Activated CD4-positive, CD25-positive, alpha-beta regulatory T cell (primary cell): ENCODE measurements around the gene PCSK7.
A peak's percentile ranks its signal among the peaks of the same experiment; 100 is the strongest.

Experiments used
- DNase-seq, 4 experiments: peaks; one replicate each; lab custom pipeline; 2025; lab: John Stamatoyannopoulos, UW

Gene PCSK7

DNA sequence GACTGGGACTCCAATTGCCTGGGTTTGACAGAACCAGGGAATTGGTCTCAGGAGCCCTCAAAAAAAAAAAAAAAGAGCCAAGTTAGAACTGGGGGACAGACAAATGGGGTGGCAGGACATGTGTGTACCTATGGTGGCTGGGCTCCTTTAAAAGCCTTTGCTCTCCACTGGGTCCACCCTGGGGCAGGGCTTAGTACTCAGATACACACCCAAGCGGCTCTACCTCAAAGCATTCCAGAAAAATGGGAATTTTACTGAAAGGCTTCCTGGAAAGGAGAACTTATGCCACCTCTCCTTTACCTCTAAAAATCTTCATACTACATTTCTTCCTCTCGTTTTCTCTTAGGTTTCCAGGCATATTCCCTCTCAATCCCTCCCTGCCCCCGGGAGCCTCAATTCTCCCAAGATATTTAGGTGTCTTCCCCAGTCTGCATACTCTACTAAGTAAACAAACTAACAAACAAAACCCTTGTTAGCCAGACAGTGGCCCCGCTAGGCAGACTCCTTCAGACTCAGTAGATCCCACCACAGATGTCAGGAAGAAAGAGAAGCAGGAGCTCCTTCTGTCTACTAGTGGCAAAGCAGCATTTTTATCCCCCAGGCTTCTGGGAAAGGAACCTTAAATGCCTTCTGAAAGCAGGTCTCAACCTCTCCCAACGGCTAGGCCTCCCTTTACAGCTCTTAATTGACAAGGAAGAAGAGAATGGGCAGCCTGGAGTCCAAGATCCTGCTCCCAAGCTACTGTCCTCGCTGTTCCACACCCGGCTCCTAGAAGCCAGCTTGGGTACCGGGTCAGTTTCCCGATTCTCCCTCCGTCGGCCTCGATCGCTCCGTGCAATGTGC, 653 bp downstream of the PCSK7 start:
- DNase-seq: no peak

DNA sequence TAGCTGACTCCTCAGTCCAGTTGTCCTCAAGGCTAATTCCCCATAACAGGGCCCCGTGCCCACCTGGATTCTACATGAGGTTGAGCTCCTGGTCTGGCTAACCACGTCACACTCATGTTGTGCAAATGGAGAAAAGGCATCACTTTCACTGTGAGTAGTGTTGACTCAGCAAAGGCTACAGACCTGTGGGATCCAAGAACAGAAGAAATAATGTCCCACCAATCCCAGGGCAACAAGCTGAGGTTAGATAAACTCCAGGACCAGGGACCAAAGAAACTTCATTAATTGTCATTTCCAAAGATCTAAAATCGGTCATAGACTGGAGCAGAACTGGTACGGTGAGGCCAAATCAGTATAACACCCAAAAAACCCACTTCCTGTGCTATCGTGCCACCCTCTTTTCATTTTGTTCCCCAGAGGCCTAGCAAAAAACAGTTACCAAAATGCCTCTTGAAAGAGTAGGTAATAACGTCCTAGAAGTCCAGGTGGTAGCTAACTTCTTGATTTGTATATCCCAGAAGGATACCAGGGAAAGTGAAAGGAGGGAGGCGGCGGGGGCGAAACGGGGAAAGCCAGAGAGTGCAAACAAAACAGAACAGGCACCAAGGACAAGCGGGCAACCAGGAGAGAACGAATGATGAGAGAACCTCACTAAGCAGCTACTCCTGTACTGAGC, 1.4 kb downstream of the PCSK7 start:
- DNase-seq: peak in 2 of 4 experiments; percentile 9 to 17

DNA sequence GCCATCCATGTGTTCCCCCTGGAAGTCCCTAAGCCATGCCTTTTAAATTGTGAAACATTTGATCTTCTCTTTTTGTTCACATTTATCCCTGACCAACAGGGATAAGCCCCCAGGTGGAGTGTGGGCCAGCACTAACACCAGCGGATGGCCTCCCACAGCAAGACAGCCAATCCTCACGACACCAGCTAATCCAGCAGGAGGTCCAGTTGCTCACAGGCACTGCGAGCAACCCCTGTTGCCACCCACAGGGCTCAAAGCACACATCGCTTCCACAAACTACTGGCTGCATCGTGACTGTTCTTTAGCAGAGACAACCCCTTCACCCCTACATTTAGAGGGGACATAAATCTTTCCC, 2.0 kb downstream of the PCSK7 start:
- DNase-seq: no peak

DNA sequence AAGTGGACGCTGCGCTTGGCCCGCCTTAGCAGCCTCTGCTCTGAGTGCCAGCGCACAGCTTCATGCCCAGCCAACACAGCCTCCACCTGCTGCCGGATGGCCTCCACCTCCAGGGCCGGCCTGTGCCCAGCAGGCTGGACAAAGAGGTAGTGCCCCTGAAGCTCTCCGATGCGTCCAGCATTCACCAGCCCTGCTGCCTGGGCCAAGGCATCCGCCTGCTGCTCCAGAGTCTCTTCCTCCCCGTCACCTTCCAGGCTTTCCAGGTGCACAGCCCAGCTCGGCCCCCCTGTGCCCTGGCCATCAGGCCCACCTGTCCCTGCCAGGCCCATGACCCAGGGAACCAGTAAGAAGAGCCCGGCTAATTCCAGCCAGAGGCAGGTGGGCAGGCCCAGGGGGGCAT, 2.5 kb downstream of the PCSK7 start:
- no peak for DNase-seq

DNA sequence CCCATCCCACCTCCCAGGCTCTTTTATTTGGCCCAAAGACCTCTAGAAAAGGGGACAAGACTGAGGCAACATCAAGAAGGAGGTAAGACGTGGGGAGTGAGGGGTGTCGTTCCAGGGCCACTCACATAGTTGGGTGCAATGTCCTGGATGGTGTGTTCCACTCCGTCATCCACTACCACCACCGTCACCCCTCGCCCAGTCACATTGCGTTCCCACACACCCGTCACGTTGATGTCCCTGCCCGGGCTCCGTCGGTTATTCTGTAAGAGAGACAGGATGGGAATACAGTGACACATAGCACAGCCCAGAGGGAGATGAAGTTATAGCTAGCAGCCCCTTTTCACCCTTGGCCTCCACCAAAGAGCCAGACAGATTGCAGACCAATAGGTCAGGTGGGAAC, 3.8 kb downstream of the PCSK7 start:
- DNase-seq: no peak

DNA sequence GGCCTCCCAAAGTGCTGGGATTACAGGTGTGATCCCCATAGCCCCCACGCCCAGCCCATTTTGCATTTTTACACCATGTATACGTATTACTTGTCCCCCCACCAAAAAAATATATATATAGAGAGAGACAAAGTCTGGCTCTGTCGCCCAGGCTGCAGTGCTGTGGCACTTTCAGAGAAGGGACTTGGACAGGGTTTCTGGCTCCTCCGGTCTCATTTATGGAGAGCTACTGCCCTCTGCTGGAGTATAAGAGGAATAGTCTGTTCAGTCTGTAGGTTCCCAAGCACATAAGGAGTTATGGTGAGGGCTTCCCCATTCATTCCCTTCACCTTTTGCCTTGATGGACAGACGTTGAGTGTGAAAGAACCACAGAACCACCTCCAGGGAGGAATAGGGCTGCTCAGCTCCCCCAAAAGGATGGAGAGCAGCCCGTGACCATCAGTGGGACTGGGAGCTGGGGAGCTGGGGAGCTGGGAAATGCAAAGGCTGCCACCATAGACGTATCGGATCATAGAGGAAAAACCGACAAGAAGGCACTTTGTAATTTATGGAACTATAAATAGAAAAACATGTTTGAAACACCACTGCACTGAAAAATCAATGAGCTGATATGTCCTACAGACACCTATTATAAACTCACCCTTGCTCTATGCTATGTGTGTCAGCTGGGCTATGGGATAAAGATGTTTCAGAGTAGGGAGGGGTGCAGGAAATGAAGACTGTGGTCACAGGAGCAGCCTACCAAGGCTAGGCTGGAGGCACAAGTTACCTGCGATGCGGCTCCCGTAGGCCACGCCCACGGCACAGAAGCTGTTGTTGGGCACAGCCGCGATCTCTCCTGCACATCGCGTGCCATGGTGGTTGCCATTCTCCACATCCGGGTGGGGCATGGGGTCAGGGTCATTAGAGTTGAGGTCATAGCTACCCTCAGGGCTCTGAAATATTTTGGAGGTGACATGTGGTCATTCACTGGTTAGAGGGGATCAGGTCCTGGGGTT, 5.2 kb downstream of the PCSK7 start:
- no peak for DNase-seq

DNA sequence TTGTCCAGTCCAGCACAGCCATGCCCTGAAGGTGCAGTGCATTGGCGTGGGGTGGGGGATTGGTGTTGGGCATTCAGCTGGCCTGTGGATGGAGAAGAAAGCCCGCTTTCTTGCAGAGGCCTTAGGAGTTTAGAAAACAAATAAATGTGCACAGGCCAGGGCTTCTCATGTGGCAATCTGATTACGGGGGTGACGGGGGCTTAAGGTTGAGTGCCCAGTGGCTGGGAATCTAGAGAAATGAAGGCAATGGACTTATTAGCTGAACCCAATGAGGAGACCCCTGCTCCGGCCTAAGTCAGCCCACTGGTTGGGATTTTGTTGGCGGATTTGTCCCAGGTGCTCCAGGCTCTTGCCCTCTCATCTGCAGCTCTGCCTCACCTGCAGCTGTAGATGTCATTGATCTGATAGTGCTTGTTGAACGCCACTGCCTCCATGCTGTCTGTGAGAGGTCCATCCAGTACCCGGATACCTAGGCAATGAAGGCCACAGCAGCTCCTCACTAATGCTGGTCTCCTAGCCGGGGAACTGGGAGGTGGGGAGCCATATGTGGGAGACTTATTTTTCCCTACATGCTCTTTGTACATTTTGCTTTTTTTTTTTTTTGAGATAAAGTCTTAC, 6.2 kb downstream of the PCSK7 start:
- DNase-seq: no peak

DNA sequence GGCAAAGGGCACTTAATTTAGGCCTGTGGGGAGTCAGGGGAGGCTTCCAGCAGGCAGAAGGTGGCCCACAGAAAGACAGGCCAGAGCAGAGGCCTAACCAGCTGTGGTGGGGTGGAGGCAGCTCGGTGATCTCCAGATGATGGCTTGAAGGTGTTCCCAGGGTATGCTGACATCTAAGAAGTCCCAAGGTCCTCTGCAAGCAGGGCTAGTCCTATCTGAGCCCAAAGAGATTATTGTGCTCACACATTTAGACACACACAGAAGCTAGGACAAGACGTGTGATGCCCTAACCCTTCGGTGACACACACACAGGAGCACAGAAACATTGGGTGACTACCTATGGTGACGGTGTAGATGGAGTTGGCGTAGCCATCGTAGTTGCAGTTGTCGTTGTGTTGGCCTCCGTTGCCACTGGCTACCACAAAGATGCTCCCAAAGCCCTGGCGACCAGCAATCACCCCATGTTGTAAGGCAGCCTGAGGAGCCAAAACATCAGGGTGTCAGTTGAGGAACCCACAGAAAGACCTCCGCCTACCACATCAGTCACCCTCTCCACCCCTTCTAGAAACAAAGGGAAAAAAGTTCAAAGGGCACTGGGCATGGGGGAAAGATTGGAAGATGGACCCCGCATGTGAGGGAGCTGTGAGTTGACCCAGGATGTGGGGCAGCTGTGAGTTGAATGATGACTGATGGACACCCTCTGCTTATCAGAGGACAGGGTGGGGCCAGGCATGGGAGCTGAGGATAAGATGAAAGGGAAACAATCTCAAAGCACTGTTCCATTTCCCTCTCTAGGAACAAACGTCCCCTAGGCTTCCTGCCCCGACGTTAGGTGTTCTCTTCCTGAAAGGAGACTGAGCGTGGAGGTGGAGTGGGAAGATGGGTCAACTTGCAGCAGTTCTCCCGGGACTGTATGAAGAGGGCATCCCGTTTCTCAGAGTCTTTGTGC, 7.9 kb downstream of the PCSK7 start:
- no peak for DNase-seq

DNA sequence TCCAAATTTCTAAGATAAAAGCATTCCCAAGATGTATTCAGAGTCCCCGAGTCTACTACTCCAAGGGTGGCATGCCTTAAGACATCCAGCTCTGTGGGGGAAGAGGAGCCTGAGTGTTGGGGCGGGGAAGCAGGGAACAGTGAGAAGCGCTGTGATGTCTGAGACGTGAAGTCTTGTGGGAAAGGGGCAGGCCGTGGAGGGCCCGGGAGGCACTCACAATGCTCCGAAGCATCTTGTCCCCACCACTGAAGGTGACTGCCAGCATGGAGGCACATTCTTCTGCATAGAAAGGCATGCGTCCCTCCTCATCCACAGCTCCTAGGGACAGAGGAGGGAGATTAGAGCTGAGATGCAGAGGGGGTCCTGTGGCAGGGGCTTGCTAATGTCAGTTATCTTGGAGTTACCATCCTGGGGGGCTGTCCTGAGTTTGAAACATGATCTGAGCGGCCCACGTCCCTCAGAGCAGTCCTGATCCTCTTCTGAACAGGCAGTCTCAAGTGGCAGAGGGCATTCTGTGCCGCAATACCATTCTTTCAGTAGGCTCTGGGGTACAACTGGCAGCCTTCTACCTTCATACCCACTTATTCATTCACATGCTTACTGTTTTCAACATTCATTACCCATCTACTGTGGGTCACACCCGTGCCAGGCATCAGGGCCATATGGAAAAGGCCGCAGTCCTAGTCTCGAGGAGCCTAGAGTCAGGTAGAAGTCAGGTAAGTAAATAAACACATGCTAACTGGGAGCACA, 8.7 kb downstream of the PCSK7 start:
- no peak for DNase-seq

DNA sequence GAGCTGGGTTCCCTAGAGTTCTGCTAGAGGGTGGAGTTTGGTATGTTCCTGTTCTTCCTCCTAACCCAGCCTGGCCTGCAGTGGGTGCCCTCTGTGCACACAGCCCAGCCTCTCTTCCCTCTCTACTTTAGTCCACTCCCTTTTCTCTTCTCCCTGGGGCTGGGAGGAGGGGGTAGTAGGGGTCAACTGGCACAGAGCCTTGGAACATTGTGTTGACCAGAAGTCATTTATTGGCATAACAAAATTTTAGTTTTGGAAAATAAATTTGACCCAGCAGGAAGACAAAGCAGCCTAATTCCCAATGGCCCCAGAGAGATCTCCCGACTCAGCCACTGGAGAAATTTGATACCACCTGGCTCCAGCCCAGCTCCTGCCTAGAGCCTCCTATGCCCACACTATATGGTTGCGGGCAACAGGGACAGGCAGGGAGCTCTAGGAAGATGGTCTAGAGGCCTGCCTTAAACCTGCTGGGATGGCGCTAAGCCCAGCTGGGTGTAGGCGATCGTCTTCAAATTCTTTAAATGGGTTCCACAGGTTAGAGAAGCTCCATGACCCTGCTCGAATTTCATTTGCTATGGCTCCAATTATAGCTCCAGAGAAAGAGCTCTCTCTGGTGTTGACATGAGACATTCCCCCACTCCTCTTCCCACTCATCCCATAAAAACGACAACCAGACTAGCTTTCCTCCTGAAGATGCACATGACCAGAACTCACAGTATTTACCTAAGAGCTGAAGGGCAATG, 9.9 kb downstream of the PCSK7 start:
- DNase-seq: no peak

DNA sequence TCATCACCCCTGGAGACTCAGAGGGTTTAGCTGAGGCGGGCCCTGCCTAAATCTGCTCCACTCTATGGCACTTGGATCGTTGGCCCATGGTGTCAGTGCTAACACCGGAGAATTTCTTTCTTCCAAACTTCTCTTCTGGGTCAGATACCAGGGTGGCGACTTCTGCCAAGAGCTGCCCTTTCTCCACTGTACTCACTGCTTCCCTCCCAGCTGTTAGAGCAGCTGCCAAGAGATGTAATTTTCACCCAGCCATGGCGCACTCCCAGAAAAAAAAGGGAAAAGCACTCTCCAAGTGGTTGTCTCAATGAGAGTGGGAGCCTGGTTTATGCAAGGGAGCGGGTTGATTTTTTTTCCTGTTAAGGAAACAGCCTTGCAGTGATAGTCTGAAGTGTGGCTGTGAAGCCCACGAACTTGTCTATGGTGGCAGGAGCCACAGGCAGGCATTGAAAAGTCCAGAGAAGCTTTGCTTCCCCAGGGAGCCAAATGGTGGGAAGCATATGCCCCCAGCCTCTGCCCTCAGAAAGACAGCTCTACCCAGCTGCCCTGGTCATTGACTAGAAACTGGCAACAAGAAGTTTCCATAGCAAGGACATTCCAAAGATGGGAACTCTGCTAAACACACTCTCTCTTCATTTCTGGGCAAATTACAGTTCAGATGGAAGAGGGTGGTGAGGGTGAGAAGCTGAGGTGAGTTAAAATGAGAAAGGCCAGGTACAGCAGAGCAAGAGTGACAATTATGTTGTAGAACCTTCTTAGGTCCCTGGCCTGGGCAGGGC, 10.7 kb downstream of the PCSK7 start:
- DNase-seq: no peak

DNA sequence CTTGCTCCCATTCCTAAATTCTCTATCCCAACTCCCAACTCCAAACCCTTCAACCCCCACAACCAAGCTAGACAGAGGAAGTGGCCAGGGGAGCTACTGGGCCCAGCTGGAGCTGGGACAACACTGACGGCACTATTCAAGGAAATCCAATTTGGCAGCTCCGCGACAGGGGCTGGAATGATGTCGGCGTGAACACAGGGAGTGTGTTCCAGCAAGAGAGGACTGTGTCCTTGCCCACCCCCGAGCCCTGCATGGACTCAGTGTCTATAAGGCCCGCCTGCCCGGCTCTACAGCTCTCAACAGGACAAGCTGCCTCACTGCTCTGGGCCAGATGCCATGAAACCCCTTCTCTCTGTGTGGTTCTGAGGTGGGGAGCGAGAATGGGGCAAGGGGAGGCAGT, 11.3 kb downstream of the PCSK7 start:
- DNase-seq: no peak

DNA sequence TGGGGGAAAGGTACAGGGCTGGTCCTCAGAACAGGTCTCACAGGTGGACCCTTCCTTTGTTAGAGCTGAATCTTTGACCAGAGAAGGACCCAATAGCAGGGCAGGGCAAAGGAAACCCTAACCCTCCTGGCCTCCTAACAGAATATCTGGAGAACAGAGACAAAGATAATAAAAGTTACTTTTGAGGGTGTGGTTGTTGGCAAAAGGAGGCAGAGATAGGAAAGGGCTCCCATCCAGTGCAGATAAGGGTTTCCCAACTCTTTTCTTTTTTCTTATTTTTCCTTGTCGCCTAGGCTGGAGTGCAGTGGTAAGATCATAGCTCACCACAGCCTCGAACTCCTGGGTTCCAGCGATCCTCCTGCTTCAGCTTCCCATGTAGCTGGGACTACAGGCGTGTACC, 11.9 kb downstream of the PCSK7 start:
- DNase-seq: no peak

DNA sequence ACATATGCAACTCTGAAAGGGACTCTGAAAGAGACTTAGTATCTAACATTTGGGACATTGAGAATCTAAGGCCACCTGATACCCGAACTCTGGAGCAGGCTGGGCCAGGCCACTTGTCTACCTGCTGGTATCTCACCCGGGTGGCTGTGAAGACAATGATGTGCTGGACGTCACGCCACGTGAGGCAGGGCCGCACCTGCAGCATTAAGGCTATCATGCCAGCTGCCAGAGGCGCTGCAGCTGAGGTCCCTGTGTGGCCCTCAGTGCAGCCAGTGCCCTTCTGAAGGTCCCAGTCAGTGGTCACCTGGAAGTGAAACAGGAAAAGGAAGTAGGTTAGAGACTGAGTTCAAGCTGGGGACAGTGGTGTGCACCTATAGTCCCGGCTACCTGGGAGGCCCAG, 12.4 kb downstream of the PCSK7 start:
- DNase-seq: no peak

DNA sequence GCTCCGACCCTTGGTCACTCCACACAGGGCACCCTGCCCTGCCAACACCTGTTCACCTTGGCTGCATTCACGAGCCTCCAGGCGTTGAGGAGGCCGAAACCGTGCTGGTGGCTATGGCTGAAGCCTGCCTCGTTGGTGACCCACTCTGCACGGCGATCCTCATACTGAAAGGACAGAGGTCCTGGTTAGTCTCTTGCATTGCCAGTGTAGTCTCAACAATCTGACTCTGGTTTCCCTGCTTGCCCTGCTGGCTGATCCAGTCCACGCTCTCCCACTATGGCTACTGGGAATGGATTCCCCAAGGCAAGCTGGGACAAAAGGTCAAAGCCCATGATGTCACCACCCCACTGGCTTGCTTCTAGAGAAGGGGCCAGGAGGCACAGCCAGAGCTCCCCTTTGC, 12.9 kb downstream of the PCSK7 start:
- no peak for DNase-seq

DNA sequence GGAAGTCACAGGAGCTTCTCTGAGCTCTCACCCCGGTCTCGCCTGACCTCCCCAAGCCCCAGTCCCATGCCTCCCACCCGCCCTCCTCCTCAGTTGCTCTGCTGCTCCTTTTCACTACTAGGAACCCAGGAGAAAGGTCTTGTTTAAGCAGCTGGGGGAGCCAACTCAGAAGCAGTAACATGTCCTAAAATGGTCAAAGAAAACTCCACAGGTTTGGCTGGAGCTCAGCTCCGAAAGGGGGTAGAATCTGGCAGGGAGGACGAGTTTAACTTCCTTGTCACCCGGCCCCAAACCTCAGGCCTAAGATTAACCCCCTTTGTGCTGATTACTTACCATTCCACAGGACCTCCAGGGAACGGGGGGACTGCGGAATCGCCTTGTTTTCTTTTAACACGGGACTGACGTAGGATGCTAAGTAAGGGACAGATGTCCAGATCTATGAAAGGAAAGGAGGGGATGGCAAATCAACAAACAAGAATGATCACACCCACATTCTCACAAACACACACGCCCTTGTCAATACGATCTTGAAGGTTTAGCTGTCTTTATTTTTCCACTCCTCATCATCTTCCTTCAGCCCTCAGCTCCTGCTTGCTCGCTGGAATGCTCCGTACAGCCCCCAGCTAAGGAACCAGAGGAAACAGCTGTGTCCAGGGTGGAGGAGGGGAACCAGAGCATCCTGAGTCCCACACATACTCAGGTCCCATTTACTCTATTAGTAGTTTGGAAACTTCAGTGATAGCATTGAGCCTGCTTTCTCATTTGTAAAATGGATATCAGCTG, 13.5 kb downstream of the PCSK7 start:
- no peak for DNase-seq

DNA sequence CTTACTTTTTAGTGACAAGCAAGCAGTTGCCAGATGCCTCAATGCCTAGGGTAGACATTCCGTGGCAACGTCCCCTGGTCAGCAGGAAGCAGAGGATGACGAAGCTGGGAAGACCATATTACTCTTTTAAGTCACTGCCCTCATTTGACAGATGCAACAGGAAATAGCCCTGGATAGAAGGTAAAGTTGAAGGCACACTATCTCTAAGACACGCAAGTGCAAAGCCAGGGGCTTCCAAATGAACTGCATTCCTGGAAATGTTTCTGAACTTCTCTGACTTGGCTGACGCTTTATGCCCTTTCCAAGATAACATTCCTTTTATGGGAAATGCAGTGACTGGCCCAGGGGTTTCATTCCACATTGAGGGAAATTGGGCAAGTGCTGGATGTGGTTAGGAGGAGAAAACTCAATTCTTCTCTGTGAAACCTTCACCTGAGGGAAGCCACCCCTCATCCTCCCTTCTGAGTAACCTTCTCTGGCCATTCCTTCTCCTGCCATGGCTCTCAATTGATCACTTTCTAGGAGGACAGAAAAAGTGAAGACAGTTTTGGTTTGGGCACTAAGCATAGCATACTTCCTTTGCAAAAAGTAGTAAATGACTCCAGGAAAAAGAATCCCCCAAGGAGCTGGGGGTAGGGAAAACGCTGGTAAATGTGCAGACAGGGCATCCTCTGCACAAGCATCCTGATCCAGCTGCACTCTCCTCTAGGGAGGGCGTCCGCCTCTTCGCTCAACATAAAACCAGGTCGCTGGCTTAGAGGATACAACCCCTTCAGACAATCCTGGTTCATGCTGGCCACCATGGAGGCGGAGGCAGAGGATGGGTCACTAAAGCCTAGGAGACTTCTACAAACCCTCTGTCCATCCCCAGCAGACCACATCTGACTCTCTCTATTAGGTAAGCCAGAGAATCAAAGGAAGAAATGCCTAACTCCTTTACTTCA, 14.5 kb downstream of the PCSK7 start:
- no peak for DNase-seq
